Endodermal cell (in vitro differentiated cells): Measurements from ENCODE around the gene CPSF6. TPM values are rescaled to one million over a fixed set of nuclear protein-coding genes. Genes with fewer than 3 reads are reported as not detected.
A peak's percentile ranks its signal among the peaks of the same experiment; 100 is the strongest.

Experiments used
- DNase-seq: peaks from one replicate; pipeline ENCODE4 v3.0.0-alpha.2; 2017
- H3K27ac ChIP-seq: 2 replicates; pipeline ENCODE4 v1.5.1; 2013; ENCODE audit warnings: mild to moderate bottlenecking, low read depth, low read length, moderate library complexity
- H3K27me3 ChIP-seq: 2 replicates; pipeline ENCODE4 v1.6.1; 2013; ENCODE audit warnings: mild to moderate bottlenecking, low read length, moderate library complexity; ENCODE audit not compliant: insufficient read depth, control insufficient read depth, poor library complexity, severe bottlenecking
- H3K36me3 ChIP-seq: 2 replicates; pipeline ENCODE4 v1.7.0; 2013; ENCODE audit warnings: mild to moderate bottlenecking, low read length, moderate library complexity; ENCODE audit not compliant: control insufficient read depth, insufficient read depth
- H3K4me1 ChIP-seq: one replicate; pipeline ENCODE4 v1.7.0; 2013; ENCODE audit warnings: low read length; ENCODE audit not compliant: control insufficient read depth, insufficient read depth
- H3K4me3 ChIP-seq: 2 replicates; pipeline ENCODE4 v1.5.1; 2013; ENCODE audit warnings: mild to moderate bottlenecking, low read length, moderate library complexity
- H3K9ac ChIP-seq: 2 replicates; pipeline ENCODE4 v1.6.1; 2013; ENCODE audit warnings: mild to moderate bottlenecking, low read length, moderate library complexity; ENCODE audit not compliant: poor library complexity, severe bottlenecking; ENCODE audit errors: extremely low read depth
- H3K9me3 ChIP-seq: 2 replicates; pipeline ENCODE4 v1.6.1; 2013; ENCODE audit warnings: mild to moderate bottlenecking, low read length, moderate library complexity; ENCODE audit not compliant: control insufficient read depth
- H3K27ac Mint-ChIP-seq: 2 replicates; pipeline ENCODE4 v1.8.0; 2020; ENCODE audit warnings: mixed read lengths
- H3K27me3 Mint-ChIP-seq: 2 replicates; pipeline ENCODE4 v1.8.0; 2021; ENCODE audit warnings: mild to moderate bottlenecking, mixed read lengths; ENCODE audit not compliant: insufficient read depth
- H3K36me3 Mint-ChIP-seq: 2 replicates; pipeline ENCODE4 v1.8.0; 2020; ENCODE audit warnings: low read depth, mixed read lengths
- H3K4me1 Mint-ChIP-seq: 2 replicates; pipeline ENCODE4 v1.8.0; 2020; ENCODE audit warnings: mixed read lengths
- H3K4me3 Mint-ChIP-seq: 2 replicates; pipeline ENCODE4 v1.8.0; 2020; ENCODE audit warnings: mild to moderate bottlenecking, moderate library complexity, mixed read lengths
- H3K9me3 Mint-ChIP-seq: 2 replicates; pipeline ENCODE4 v1.8.0; 2020; ENCODE audit warnings: mild to moderate bottlenecking, mixed read lengths
- WGBS, 2 experiments: methylation state at CpG; one replicate each; pipeline versions ENCODE4 v1.1.5 to v1.1.7; 2013; ENCODE audit warnings: missing lambda C conversion rate in 2 of 2, mixed read lengths in 1 of 2; ENCODE audit not compliant: insufficient coverage in 1 of 2, insufficient read length in 1 of 2; 5-methylcytosine and 5-hydroxymethylcytosine counted together
- total RNA-seq, 2 donors: library from RNA; stranded (reverse); fragmentation: NEBNext Ultra II Directional in 1 of 2; extraction: Animal tissue kit (Norgen Biotek cat#: 25700) in 1 of 2; gene quantifications; 2 replicates in 1 of 2; 3 replicates in 1 of 2; pipeline ENCODE4 v1.2.1, GENCODE V29; 2021
- TF ChIP-seq, protein P1 (sequence below): fragments of 200-600 bp; sonication (generic); conservative IDR thresholded peaks from 2 replicates; pipeline ENCODE4 v1.5.0; 2021; ENCODE audit warnings: antibody characterized with exemption, mild to moderate bottlenecking

CPSF6 gene
- total RNA-seq, 2 donors from 2014 or later, result 115 to 139 TPM

DNA sequence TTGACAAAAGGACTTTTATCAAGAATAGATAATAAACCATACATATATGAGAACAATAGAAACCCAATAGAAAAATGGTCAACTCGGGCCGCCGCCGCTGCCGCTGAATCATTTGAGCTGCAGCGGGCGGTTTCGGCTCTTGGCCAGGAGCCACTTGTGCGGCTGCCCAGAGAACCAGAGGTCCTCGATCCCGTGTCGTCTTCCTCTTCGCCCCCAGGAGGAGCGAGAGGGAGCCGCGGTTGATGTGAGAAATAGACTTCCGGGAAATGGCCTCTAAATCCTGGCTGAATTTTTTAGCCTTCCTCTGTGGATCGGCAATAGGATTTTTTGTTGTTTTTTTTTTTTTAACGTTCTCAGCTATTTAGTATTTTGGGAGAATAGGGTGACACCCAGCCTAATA lies 44.8 kb downstream of the CPSF6 start:
- 18% methylated on average over 19 of the region's 19 CpGs; no CpG with 5 or more reads in 1 of the 2 experiments for WGBS, 2 experiments
- H3K4me1 Mint-ChIP-seq, result no peaks in the 10 kb centered on the region
- H3K36me3 ChIP-seq, result no peaks in the 10 kb centered on the region
- H3K9me3 Mint-ChIP-seq, result no peaks in the 10 kb centered on the region
- no peaks in the 10 kb centered on the region for H3K4me1 ChIP-seq
- peaks cover 9% of the 10 kb centered on the region for H3K27me3 Mint-ChIP-seq
- H3K36me3 Mint-ChIP-seq, result no peaks in the 10 kb centered on the region
- no peaks in the 10 kb centered on the region for H3K9me3 ChIP-seq
- H3K4me3 Mint-ChIP-seq, result peak overlapping the region; percentile 27
- TF ChIP-seq, protein P1, sequence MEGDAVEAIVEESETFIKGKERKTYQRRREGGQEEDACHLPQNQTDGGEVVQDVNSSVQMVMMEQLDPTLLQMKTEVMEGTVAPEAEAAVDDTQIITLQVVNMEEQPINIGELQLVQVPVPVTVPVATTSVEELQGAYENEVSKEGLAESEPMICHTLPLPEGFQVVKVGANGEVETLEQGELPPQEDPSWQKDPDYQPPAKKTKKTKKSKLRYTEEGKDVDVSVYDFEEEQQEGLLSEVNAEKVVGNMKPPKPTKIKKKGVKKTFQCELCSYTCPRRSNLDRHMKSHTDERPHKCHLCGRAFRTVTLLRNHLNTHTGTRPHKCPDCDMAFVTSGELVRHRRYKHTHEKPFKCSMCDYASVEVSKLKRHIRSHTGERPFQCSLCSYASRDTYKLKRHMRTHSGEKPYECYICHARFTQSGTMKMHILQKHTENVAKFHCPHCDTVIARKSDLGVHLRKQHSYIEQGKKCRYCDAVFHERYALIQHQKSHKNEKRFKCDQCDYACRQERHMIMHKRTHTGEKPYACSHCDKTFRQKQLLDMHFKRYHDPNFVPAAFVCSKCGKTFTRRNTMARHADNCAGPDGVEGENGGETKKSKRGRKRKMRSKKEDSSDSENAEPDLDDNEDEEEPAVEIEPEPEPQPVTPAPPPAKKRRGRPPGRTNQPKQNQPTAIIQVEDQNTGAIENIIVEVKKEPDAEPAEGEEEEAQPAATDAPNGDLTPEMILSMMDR, result peak; percentile 70
- peak; percentile 91 for DNase-seq
- no peak overlapping the region for H3K27ac Mint-ChIP-seq
- H3K27me3 ChIP-seq, result no peaks in the 10 kb centered on the region
- no peak overlapping the region for H3K27ac ChIP-seq
- no peak overlapping the region for H3K4me3 ChIP-seq
- no peak overlapping the region for H3K9ac ChIP-seq

DNA sequence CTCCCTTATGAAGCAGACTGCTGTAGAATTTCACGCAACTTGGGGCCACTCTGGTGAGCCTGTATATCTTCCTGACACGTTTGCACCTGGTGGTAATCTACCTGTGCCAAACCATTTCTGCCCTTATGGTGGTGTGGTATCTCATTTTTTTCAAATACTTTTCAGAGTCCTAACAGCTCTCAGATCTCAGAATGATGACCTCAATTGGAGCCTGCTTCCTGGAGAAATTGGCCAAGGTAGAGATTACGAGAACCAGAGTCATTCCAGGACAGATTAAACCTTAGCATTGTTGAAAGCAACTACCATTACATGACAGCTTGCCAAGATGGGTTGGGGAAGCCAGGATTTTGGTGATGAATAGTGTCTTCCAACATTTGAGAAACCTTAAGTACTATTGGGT lies 48.2 kb downstream of the CPSF6 start:
- TF ChIP-seq, protein P1, result no peak
- no peaks in the 10 kb centered on the region for H3K4me1 ChIP-seq
- Mint-ChIP-seq H3K4me1 (peaks cover 2% of the 10 kb centered on the region), H3K36me3 (no peaks in the 10 kb centered on the region), H3K27ac (no peak overlapping the region), H3K4me3 (no peak overlapping the region), H3K9me3 (no peaks in the 10 kb centered on the region), H3K27me3 (peaks cover 11% of the 10 kb centered on the region)
- no peak overlapping the region for H3K9ac ChIP-seq
- DNase-seq, result no peak
- H3K36me3 ChIP-seq, result no peaks in the 10 kb centered on the region
- peaks cover 12% of the 10 kb centered on the region for H3K9me3 ChIP-seq
- H3K27me3 ChIP-seq, result peaks cover 3% of the 10 kb centered on the region
- 60 to 78% methylated on average over 2 to 3 of the region's 3 CpGs for WGBS, 2 experiments
- H3K27ac ChIP-seq, result no peak overlapping the region
- no peak overlapping the region for H3K4me3 ChIP-seq

DNA sequence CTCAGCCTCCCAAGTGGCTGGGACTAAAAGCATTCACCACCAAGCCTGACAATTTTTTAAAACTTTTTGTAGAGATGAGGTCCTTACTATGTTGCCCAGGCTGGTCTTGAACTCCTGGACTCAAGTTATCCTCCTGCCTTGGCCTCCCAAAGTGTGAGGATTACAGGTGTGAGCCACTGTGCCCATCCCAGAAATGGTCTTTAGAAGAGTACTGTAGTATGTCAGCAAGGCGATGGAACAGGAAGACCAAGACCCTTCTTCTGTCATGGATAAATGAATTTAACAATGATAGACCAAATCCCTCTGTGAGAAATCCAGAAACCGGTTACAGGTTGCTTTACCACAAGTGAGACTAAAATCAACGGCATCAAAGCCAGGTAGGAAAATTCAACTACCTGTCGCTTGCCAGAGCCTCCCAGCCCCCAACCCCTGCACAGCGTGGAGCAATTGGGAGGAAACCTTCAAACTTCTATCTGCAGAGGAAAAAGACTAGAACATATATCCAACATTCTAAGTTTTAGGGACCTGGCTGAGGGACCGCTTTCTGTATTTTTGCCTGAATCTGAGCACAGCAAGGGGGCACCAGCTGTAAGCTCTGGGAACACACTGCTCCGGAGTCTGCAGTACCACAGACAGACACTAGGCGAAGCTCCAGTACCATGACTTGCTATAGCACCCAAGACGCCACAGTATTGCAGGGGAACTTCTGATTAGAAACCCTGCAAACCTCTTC lies 51.3 kb downstream of the CPSF6 start:
- TF ChIP-seq, protein P1, result peak; percentile 98
- H3K27ac Mint-ChIP-seq, result no peak overlapping the region
- no peaks in the 10 kb centered on the region for H3K9me3 Mint-ChIP-seq
- Histone ChIP-seq H3K27me3 (peaks cover 21% of the 10 kb centered on the region), H3K4me3 (no peak overlapping the region), H3K27ac (no peak overlapping the region), H3K4me1 (no peaks in the 10 kb centered on the region), H3K9ac (no peak overlapping the region), H3K9me3 (peaks cover 12% of the 10 kb centered on the region), H3K36me3 (no peaks in the 10 kb centered on the region)
- no peak overlapping the region for H3K4me3 Mint-ChIP-seq
- peak; percentile 98 for DNase-seq
- peaks cover 5% of the 10 kb centered on the region for H3K27me3 Mint-ChIP-seq
- no peaks in the 10 kb centered on the region for H3K36me3 Mint-ChIP-seq
- H3K4me1 Mint-ChIP-seq, result peaks cover 2% of the 10 kb centered on the region
- WGBS, 2 experiments, result 35 to 46% methylated on average over 5 to 9 of the region's 9 CpGs
